Neural crest cell (in vitro differentiated cells): Measurements from ENCODE around the gene STMN3. TPM values are rescaled to one million over a fixed set of nuclear protein-coding genes. Genes with fewer than 3 reads are reported as not detected.

Source experiments
- DNase-seq: peaks from one replicate; pipeline ENCODE4 v3.0.0; 2021; ENCODE audit warnings: low read depth, mixed read lengths, low spot score
- H3K27ac Mint-ChIP-seq: one replicate; pipeline ENCODE4 v1.8.0; 2021; ENCODE audit warnings: mild to moderate bottlenecking, mixed read lengths; ENCODE audit not compliant: unreplicated experiment
- H3K27me3 Mint-ChIP-seq: 2 replicates; pipeline ENCODE4 v1.8.0; 2021; ENCODE audit warnings: low read depth, mild to moderate bottlenecking, mixed read lengths
- H3K36me3 Mint-ChIP-seq: 2 replicates; pipeline ENCODE4 v1.8.0; 2021; ENCODE audit warnings: low read depth, mild to moderate bottlenecking, mixed read lengths
- H3K4me1 Mint-ChIP-seq: 2 replicates; pipeline ENCODE4 v1.8.0; 2021; ENCODE audit warnings: mixed read lengths
- H3K4me3 Mint-ChIP-seq: one replicate; pipeline ENCODE4 v1.8.0; 2021; ENCODE audit warnings: mild to moderate bottlenecking, mixed read lengths
- H3K9me3 Mint-ChIP-seq: 2 replicates; pipeline ENCODE4 v1.8.0; 2021; ENCODE audit warnings: mixed read lengths
- long read RNA-seq: library from polyadenylated mRNA; unstranded; transcript quantifications from one replicate; pipeline ENCODE4 v2.0.0, GENCODE V29; 2020
- total RNA-seq: library from RNA; stranded (reverse); gene quantifications from 2 replicates; pipeline ENCODE4 v1.2.1, GENCODE V29; 2021
- TF ChIP-seq, protein P1 (sequence below): fragments of 200-600 bp; sonication (generic); conservative IDR thresholded peaks from 2 replicates; pipeline ENCODE4 v1.5.0; 2021; ENCODE audit warnings: antibody characterized with exemption, mild to moderate bottlenecking

Gene STMN3
- 96.4 and 101 TPM in 2 replicates for total RNA-seq
- long read RNA-seq, partial matches to known transcripts: 0 of 2 reads
- long read RNA-seq, other reads (novel, unspliced or antisense): 2 of 2 reads

DNA sequence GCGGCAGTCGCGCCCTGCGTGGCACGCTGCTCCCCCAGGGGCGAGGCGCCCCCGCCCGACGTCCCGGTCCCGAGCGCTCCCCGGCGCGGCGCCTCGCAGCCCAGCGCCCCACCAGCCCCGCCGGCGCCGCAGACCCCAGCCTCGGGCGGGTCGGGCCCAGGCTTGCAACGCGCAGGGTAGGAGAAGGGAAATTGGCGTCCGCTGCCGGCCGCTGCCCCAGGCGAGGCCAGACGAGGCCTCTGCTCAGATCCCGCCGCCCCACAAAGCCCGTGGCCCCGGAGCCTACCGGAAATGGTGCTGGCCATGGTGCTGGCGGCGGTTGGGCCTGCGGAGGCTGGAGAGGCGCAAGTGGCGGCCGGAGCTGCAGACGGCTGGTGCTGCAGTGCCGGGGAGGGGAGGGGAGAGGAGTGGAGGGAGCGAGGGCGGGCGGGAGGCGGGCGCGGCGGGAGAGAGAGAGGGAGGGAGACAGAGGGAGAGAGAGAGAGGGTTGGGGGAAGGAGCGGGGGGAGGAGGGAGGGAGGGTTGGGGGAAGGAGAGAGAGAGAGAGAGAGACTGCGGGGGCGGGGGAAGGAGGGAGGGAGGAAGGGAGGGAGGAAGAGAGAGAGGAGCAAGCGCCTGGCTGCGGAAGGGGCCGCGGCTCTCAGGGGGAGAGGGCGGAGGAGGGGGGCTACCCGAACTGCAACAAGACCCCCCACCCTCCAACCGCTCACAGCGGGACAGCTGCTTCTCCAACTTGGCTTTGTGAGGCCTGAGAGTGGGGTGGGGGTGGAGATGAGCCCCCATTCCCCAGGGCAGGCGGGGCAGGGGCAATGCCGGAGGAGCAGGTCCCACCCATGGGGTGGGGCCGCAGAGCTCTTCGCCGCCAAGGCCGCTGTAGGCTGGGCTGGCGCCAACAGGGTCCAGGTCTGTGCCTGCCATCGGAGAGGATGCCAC lies at the start of gene STMN3:
Gene STMN3 (minus strand): TSS at position 384 of the 933 bp plus-strand sequence. CDS start 79 bp downstream, at position 305.
- peak within 1 kb of the TSS; percentile 98 for H3K27ac Mint-ChIP-seq
- no peaks in the 10 kb centered on the region for H3K9me3 Mint-ChIP-seq
- TF ChIP-seq, protein P1, sequence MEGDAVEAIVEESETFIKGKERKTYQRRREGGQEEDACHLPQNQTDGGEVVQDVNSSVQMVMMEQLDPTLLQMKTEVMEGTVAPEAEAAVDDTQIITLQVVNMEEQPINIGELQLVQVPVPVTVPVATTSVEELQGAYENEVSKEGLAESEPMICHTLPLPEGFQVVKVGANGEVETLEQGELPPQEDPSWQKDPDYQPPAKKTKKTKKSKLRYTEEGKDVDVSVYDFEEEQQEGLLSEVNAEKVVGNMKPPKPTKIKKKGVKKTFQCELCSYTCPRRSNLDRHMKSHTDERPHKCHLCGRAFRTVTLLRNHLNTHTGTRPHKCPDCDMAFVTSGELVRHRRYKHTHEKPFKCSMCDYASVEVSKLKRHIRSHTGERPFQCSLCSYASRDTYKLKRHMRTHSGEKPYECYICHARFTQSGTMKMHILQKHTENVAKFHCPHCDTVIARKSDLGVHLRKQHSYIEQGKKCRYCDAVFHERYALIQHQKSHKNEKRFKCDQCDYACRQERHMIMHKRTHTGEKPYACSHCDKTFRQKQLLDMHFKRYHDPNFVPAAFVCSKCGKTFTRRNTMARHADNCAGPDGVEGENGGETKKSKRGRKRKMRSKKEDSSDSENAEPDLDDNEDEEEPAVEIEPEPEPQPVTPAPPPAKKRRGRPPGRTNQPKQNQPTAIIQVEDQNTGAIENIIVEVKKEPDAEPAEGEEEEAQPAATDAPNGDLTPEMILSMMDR: no peak
- DNase-seq: peak; percentile 81
- H3K4me3 Mint-ChIP-seq: peak within 1 kb of the TSS; percentile 92
- no peaks in the 10 kb centered on the region for H3K36me3 Mint-ChIP-seq
- no peaks in the 10 kb centered on the region for H3K27me3 Mint-ChIP-seq
- peaks cover 22% of the 10 kb centered on the region for H3K4me1 Mint-ChIP-seq

DNA sequence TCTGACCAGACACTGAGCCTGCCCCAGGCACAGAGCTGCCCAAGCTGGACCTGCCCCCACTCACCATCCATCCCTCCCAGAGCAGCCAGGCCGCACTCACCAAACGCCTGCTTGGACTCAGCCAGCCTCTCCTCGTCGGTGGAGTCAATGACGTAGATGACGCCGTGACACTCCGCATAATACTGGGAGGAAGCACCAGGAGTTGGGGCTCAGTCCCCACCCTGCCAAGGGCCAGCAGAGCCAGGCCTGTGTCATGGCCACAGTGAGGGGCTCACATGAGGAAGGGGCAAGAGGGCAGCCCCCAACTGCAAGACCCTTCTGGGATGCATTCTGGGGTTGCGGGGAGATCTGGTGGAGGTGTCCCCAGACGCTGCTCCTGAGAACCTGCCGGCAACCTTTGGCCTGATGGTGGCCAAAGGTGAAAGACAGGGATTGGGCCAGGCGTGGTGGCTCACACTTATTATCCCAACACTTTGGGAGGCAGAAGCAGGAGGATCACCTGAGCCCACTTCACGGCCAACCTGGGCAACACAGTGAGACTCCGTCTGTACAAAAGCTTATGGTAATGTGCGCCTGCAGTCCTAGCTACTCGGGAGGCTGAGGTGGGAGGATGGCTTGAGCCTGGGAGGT lies 48.9 kb upstream of the STMN3 start:
- Mint-ChIP-seq H3K36me3 (no peaks in the 10 kb centered on the region), H3K9me3 (no peaks in the 10 kb centered on the region), H3K4me1 (peaks cover 9% of the 10 kb centered on the region), H3K4me3 (peak overlapping the region; percentile 57), H3K27me3 (peaks cover 7% of the 10 kb centered on the region), H3K27ac (no peak overlapping the region)
- TF ChIP-seq, protein P1: no peak
- no peak for DNase-seq

DNA sequence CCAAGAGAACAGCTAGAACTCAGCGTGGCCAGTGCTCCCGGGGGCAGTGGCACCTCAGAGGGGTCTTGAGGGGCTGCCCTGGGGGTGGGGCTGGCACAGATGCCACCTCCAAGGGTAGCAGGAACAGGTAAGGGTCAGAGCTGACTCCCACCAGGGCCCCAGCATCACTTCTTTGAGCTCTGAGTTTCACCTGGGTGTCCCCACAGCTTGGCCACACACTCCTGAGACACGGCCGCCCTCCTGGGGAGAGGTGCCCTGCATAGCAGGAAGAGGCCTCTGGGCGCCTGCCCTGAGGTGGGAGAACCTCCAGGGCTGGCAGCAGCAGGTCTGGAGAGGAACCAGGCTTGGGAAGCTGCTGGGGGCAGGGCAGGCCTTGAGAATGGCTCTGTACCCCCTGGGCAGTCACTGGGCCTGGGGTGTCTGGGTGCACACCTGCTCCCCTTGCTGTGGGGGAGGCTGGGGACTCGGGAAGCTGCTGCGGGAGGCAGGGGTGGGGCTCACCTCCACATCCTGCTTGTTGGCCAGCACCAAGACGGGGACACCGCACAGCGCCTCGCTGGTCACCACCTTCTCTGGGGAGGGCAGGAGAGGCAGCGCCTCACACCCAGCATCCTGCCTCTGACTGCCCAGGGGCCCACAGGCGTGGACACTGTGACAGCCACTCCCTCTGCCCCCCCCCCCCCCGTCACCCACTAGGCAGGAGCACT lies 48.3 kb upstream of the STMN3 start:
- no peaks in the 10 kb centered on the region for H3K36me3 Mint-ChIP-seq
- H3K27ac Mint-ChIP-seq: no peak overlapping the region
- H3K9me3 Mint-ChIP-seq: no peaks in the 10 kb centered on the region
- no peak for DNase-seq
- H3K4me1 Mint-ChIP-seq: peaks cover 2% of the 10 kb centered on the region
- H3K4me3 Mint-ChIP-seq: peak overlapping the region; percentile 67
- TF ChIP-seq, protein P1: no peak
- H3K27me3 Mint-ChIP-seq: peaks cover 7% of the 10 kb centered on the region

DNA sequence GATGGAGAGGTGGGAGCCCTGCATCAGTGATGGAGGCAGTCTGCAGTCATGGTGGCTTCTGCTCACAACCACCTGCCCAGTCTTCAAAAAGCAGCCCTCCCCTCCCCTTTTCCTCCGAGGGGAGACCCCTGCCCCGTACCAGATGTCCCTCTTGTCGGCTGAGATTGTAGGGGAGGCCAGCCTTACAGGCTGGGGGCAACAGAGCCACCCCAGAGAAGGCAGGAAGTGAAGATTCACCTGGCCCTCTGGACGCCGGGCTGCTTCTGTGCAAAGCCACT lies 47.8 kb upstream of the STMN3 start:
- Mint-ChIP-seq H3K27ac (no peak overlapping the region), H3K4me1 (no peaks in the 10 kb centered on the region), H3K4me3 (peak overlapping the region; percentile 67), H3K36me3 (no peaks in the 10 kb centered on the region), H3K9me3 (no peaks in the 10 kb centered on the region), H3K27me3 (peaks cover 7% of the 10 kb centered on the region)
- no peak for DNase-seq
- TF ChIP-seq, protein P1: no peak

DNA sequence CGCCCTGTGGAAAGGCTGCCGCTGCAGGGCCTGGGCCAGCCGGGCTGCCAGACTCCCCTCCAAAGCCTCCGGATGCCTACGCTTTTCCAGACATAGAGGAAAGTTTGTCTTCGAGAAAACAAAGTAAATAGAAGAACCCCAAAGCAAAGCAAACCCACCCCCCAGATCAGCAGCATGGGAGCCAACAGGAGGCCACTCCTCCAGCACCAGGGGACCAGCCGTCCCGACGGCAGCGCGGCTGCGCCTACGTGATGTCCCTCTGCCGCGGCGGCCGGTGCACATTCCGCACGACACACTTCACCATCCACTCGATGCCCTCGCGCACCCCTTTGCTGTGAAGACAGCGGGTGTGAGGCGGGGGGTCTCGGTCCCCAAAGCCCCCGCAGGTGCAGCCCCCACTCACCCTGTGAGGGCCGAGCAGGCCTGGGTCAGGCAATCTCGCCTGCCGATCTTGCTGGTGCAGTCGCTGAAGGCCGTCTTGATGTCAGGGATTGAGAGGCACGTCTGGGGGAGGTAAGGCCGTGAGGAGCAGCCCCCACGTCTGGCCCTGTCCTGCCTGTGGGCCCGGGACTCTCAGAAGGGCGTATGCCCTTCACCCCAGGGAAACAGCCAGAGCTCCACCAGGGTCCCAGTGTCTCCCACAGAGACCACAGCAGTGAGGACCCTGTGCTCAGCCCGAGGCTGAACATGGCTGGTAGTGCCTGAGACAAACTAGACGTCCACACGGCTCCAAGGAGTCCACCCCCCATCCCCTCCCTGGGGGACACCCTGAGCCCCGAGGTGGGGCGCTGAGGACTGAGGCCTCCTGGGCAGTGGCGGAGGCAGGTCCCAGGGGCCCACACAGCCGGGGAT lies 47.2 kb upstream of the STMN3 start:
- no peaks in the 10 kb centered on the region for H3K9me3 Mint-ChIP-seq
- peaks cover 7% of the 10 kb centered on the region for H3K27me3 Mint-ChIP-seq
- no peak for DNase-seq
- H3K36me3 Mint-ChIP-seq: no peaks in the 10 kb centered on the region
- peak overlapping the region; percentile 70 for H3K4me3 Mint-ChIP-seq
- H3K27ac Mint-ChIP-seq: no peak overlapping the region
- H3K4me1 Mint-ChIP-seq: no peaks in the 10 kb centered on the region
- TF ChIP-seq, protein P1: no peak
